ENCODE results near the gene SUMO3. TPM values are rescaled to one million over a fixed set of nuclear protein-coding genes. Genes with fewer than 3 reads are reported as not detected.

The SUMO3 gene
- total and polyA plus RNA-seq, 2 of the 13 experiments (the other 11 are each of a cell fraction or from before 2014, with no cell fraction given): 51.4 to 92.4 TPM

DNA sequence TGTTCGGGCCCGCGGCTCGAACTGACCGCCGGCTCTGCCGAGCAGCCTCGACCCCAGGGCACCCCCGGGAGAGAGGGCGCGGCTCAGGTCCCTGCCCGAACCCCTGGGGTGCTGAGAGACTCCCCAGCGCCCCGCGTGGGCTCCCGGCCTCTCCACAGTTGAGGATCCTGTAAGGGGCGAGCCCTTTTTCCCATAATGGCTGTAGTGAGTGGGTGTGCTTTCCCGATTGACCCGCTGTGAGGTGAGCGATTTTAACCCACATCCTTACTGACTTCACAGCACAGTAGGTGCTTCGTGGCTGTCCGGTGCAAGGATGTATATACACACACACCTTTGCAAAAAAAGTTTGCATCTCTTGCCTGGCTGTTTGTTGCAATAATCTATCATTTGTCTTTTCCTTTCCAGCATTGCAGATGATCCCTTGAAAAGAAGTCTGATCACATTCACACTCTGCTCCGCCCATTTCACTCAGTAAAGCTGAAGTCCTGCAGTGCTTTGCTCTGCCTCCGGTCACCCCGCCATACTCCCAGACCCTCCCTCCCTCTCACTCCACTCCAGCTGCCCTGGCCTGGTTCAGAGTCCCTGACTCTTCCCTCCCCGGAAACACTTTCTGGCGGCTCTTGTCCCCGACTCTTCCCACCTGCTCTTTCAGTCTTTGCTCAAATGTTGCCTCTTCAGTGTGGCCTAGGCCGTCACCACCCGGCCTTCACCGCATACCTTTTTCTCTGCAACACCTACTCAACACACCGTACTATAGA is 15.3 kb downstream of the SUMO3 start (continued):
- TF ChIP-seq, protein P1, sequence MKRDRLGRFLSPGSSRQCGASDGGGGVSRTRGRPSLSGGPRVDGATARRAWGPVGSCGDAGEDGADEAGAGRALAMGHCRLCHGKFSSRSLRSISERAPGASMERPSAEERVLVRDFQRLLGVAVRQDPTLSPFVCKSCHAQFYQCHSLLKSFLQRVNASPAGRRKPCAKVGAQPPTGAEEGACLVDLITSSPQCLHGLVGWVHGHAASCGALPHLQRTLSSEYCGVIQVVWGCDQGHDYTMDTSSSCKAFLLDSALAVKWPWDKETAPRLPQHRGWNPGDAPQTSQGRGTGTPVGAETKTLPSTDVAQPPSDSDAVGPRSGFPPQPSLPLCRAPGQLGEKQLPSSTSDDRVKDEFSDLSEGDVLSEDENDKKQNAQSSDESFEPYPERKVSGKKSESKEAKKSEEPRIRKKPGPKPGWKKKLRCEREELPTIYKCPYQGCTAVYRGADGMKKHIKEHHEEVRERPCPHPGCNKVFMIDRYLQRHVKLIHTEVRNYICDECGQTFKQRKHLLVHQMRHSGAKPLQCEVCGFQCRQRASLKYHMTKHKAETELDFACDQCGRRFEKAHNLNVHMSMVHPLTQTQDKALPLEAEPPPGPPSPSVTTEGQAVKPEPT (CRISPR knock-in tag; IDR thresholded peaks at IDR 0.05; ENCODE audit: low read depth): no peak
- TF ChIP-seq, protein P2, sequence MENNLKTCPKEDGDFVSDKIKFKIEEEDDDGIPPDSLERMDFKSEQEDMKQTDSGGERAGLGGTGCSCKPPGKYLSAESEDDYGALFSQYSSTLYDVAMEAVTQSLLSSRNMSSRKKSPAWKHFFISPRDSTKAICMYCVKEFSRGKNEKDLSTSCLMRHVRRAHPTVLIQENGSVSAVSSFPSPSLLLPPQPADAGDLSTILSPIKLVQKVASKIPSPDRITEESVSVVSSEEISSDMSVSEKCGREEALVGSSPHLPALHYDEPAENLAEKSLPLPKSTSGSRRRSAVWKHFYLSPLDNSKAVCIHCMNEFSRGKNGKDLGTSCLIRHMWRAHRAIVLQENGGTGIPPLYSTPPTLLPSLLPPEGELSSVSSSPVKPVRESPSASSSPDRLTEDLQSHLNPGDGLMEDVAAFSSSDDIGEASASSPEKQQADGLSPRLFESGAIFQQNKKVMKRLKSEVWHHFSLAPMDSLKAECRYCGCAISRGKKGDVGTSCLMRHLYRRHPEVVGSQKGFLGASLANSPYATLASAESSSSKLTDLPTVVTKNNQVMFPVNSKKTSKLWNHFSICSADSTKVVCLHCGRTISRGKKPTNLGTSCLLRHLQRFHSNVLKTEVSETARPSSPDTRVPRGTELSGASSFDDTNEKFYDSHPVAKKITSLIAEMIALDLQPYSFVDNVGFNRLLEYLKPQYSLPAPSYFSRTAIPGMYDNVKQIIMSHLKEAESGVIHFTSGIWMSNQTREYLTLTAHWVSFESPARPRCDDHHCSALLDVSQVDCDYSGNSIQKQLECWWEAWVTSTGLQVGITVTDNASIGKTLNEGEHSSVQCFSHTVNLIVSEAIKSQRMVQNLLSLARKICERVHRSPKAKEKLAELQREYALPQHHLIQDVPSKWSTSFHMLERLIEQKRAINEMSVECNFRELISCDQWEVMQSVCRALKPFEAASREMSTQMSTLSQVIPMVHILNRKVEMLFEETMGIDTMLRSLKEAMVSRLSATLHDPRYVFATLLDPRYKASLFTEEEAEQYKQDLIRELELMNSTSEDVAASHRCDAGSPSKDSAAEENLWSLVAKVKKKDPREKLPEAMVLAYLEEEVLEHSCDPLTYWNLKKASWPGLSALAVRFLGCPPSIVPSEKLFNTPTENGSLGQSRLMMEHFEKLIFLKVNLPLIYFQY (CRISPR knock-in tag; IDR thresholded peaks at IDR 0.05; ENCODE audit: borderline replicate concordance): no peak
- 0 out of 2 replicates have a peak, but pooled peaks have one; percentile 22 for TF ChIP-seq ZKSCAN8 (CRISPR knock-in tag; IDR thresholded peaks at IDR 0.05; ENCODE audit: borderline replicate concordance)
- no peak for TF ChIP-seq RNF219 (CRISPR knock-in tag; IDR thresholded peaks at IDR 0.05)
- TF ChIP-seq NR2F6 (IDR thresholded peaks at IDR 0.05): peak; percentile 31; the same call in 1 of the 2 replicates
- TF ChIP-seq NR2F6 (CRISPR knock-in tag; IDR thresholded peaks at IDR 0.05): peak; percentile 49; the same call in 1 of the 2 replicates
- no peak for TF ChIP-seq ZZZ3 (CRISPR knock-in tag; IDR thresholded peaks at IDR 0.05; ENCODE audit: borderline replicate concordance)
- TF ChIP-seq ZBTB40 (IDR thresholded peaks at IDR 0.05): no peak
- no peak for TF ChIP-seq ZBTB40 (CRISPR knock-in tag; IDR thresholded peaks at IDR 0.05)
- TF ChIP-seq GATAD1 (CRISPR knock-in tag; IDR thresholded peaks at IDR 0.05): 0 out of 2 replicates have a peak, but pooled peaks have one; percentile 34
